HG03039 (cell line): Measurements from ENCODE around the gene RAB32.

Experiments
- ATAC-seq: cut with Tn5 transposase; IDR thresholded peaks from one replicate; pipeline ENCODE4 v1.9.1; 2021; ENCODE audit warnings: mild to moderate bottlenecking, moderate library complexity; ENCODE audit not compliant: unreplicated experiment

RAB32 gene

DNA sequence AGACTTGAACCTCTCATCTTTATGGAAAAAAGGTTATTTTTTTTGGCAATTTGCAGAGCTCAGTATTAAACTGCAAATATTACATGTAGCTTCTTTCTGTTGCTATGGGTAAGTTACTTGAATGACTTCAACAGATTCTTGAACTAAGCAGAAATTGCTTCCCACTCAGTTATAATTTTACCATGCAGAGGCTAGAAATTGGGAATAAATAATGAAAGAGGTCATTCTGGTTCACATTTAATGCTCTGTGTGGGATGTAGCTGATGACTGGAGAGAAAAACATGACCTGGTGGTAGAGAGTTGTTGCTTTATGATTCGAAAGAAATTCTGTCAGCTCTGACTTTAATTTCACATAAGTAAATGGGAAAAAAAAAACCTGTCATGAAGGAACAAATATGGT is 38.3 kb downstream of the RAB32 start:
- no peak for ATAC-seq

DNA sequence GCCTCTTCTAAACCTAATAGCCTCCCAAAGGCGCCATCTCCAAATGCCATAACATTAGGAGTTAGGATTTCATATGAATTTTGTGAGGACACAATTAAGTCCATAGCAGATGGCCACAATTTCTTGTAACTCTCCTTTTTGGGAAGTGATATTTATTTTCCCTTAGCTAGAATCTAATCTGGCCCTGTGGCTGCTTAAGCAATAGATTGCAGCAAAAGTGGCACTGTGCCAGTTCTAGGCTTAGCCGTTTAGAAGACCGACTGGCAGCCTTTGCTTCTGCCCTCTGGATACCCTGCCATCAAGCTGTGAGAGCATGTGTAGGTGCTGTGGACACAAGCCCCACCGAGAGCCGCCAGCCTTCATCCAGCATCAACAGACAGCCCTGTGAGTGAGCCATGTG is 39.2 kb downstream of the RAB32 start:
- ATAC-seq = no peak

DNA sequence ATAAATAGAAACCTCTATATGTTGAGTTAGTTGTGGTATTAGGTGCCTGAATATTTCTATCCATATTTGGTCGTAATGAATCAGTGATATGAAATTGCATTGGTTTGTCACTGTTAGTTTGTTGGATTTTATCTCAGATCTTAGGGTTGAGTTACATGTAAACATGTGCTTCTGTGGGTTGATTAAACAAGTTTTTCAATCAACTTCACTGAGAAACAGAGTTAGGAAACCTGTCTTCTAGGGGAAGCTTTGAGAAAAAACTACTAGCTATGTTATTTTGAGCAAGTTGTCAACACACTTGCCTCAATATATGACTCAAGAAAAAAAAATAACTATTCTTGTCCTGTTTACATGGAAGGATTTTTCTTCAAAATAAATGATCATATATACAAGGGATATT is 40.3 kb downstream of the RAB32 start:
- ATAC-seq = no peak

DNA sequence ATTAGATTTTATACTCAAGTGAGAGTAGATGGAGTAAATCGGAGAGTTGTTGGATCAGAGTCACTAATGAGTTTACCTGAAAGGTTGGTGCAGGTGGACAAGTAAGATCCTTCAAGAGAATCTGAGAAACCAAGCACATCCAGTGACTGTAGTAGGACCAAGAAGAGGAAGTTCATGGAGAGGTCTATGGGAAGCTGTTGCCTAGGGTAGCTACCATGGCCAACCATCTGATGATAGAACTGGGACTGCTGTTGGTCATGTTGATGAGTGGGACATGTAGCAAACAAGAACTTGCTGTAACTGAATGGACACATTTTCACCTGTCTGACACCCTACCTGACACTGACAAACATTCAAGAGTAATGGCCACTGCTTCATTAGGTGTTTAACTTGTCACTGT is 43.8 kb downstream of the RAB32 start:
- ATAC-seq = no peak

DNA sequence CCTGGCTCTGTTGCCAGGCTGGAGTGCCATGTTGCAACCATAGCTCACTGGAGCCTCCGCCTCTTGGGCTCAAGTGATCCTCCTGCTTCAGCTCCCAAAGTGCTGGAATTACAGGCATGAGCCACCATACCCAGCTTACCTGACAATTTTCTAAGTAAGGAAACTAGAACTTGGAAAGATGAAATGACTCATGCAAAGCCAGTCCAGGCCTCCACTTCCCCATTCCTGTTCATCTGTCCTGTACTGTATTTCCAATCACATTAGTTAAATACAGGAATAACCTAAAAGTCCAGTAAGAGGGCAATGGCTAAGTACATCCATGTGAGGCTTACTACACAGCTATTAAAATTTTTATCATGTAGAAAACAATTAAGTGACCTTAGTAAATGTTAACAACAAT is 46.9 kb downstream of the RAB32 start:
- ATAC-seq = no peak

DNA sequence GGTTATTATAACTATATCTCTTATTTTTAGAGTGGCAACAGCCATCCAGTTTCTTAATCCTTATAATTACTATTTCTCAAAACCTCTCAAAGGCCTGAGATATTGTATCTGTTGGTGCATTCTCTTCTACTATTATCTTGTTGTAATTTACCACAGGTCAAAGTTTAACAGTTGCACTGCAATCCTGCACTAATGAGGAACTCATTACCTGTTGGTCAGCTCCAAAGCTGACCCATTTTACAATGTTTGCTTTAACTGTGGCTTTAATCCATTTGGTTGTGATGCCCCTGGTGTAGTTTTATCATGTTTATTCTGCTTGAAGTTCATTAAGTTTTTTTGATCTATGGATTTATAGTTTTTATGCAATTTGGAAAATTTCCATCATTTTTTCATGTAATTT is 48.8 kb downstream of the RAB32 start:
- ATAC-seq = no peak

DNA sequence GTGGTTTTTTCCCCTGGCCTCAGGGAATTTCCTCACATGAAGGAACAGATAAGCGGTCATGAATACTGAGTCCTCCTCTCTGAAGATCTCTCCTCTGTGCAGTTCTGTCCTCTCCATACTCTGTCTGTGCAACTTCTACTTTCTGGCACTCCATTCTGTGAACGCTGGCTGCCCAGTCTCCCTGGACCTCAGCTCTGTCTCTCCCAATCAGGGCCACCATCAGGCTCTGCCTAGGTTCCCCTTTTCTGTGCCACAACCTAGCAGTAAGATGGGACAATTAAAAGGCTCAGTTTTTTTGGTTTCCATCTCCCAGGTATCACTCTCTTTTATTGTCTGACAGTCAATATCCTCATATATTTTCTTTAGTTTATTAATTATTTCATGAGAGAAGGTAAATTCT is 50.4 kb downstream of the RAB32 start:
- ATAC-seq = no peak

DNA sequence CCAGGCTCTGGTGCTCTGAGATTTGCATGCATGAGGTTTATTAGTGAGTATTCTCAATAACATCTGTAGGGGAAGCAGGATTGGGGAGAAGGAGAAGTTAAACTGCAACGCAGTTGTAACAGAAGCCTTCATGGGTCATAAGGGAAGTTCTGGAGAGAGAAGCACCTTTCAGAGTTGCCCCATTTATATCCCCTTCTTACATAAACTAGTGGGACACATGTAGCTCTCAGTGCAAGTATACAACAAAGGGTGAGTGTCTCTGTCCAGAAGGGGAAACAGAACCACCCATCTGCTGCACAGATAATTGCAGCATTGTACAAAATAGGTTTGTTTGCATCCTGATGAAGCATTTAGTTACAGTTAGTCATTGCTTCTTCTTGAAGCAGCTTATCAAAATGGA is 50.9 kb downstream of the RAB32 start:
- no peak for ATAC-seq

DNA sequence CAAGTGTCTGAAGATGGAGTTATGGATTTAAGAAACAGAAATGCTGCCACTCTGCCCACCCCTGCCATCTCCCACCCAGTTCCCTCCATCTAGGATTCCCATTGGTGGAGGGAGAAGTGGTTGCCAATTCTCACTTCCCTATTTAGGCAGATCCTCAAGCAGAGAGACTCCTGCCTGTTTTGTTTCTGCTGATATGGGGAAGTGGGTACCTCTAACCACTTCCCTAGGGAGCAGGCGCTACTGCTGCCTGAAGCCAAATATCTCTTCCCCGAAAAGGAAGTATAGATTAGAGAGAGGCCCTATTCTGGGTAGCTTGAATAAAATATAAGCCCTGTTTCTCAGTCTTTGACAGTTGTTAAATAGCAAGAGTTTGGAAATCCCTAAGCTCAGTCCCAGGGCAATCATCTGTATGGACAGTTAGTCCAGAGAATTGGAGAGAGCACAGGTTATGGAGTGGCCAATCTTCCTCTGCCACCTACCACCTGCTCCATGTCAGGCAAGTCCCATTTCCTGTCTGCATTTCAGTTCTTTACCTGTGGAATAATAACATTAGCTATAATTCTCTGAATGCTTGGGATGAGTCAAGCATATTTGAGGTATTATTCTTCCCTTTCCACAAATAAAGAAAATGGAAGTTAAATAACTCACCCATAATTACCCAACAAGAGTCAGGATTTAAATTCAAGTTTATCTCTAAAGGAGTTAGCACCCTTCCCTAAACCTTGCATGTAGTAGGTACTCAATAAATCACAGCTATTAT is 52.5 kb downstream of the RAB32 start:
- no peak for ATAC-seq

DNA sequence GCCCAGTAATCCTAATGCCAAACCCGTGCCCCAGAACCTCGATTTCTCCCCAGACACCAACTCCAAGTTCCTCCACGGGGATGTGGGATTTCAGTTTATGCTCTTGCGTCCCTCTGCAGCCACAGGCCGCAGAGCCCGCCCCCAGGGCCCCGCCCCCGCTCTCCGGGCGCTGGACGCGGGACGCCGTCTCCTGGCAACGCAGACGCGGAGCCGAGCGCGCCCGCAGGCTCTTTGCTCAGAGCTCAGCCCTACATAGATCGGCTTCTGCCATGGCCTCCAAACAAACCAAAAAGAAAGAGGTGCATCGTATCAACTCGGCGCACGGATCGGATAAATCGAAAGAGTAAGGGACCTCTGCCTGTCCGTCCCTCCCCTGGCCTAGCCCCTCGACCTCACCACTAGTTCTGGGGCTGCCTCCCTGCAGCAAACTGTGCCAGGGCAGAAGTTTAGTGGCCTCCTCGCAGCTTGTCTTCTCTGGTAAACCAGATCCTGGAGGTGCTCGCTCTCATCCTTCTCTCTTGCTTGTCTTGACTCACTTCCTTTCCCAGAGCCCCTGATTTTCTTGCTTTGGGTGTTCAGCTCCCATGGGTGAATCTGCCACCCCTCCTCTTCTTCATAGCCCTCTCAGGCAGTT is 55.3 kb downstream of the RAB32 start, which contains the start of gene ADGB:
Gene ADGB, plus strand, starts transcription at position 201 of the 634 bp plus-strand sequence. Its CDS starts 69 bp downstream, at position 270.
- peak; percentile 43 for ATAC-seq

DNA sequence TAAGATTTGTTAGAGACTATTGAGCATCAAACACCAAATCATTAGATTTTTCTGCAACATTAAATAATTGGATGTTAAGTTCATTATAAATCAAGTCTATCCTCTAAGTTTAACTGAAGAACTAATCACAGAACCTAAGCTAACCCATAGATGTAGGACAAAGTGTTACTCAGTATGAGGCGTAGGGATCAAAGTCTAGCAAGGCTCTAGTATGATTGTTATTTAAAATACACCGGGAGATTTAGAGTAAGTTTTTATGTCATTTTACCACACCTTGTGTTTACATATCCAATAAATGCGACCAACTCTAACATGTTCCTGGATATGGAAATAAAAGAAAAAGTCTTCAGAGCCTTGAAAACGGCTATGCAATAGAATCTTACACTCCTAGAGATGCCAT is 57.7 kb downstream of the RAB32 start:
- no peak for ATAC-seq

DNA sequence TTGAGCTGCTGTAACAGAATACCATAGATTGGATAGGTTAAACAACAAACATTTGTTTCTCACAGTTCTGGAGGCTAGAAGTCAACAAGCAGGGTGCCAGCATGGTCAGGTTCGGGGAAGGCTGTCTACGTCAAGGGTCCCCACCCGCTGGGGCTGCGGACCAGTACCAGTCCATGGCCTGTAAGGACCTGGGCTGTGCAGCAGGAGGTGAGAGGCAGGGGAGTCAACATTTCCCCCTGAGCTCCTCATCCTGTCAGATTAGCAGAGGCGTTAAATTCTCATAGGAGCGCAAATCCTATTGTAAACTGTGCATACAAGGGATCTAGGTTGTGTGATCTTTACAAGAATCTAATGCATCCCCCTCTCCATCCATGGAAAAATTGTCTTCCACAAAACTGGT is 58.9 kb downstream of the RAB32 start:
- ATAC-seq = no peak
